ENCODE results near the gene LIPK. TPM values are rescaled to one million over a fixed set of nuclear protein-coding genes. Genes with fewer than 3 reads are reported as not detected.

LIPK gene
- polyA plus RNA-seq, 2 of the 4 experiments (the other 2 are of a cell fraction), result 0.05 TPM; not detected in 1

DNA sequence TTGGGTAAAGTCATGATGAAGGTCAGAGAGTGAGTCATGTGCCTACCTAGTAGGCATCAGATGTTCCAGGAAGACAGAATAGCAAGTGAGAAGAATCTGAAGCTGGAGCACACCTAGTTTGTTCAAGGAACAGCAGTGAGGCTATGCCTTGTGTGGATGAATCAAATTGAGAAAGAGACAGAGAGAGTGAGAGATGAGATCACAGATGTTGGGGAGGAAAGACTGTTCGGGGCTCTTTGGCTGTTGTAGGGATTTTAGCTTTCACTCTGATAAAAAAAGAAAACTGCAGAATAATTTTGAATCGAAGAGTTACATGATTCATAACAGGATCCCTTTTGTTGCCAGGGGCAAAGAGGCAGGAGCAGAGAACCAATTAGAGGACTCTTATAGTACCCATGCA, 35.6 kb upstream of the LIPK start (continued):
- TF ChIP-seq, protein P1, sequence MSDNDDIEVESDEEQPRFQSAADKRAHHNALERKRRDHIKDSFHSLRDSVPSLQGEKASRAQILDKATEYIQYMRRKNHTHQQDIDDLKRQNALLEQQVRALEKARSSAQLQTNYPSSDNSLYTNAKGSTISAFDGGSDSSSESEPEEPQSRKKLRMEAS (IDR thresholded peaks at IDR 0.05), result no peak
- TF ChIP-seq NFE2L2 (conservative IDR thresholded peaks at IDR 0.05; ENCODE audit: low read length) (no peak), ZFP36 (IDR thresholded peaks at IDR 0.05; ENCODE audit: borderline replicate concordance, partially characterized antibody) (no peak), HDAC2 (IDR thresholded peaks at IDR 0.05) (no peak), ZC3H11A (IDR thresholded peaks at IDR 0.05) (no peak), CHD2 (IDR thresholded peaks at IDR 0.05; ENCODE audit: low read length, partially characterized antibody) (no peak), TFCP2L1 (CRISPR knock-in tag; IDR thresholded peaks at IDR 0.05) (no peak)

DNA sequence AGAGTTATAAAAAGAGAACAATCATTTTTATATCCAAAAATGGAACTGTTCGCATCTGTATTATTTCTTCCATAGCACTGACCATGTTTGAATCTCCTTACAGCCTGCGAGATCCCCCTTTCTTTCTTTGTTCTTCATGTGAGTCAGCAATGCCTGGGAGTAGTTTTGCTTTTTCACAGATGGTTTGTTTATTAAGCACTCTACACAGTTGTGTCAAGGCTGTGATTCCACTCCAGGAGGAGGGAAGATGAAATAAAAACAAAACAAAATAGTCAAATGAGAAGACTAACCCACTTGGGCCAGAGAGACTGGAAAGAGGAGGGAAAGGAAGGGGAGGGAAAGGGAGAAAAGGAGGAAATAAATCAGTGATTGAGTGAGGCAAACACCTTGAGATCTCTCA, 34.0 kb upstream of the LIPK start:
- FAIRE-seq, result no peak
- POLR2A ChIA-PET, result no interaction called here

DNA sequence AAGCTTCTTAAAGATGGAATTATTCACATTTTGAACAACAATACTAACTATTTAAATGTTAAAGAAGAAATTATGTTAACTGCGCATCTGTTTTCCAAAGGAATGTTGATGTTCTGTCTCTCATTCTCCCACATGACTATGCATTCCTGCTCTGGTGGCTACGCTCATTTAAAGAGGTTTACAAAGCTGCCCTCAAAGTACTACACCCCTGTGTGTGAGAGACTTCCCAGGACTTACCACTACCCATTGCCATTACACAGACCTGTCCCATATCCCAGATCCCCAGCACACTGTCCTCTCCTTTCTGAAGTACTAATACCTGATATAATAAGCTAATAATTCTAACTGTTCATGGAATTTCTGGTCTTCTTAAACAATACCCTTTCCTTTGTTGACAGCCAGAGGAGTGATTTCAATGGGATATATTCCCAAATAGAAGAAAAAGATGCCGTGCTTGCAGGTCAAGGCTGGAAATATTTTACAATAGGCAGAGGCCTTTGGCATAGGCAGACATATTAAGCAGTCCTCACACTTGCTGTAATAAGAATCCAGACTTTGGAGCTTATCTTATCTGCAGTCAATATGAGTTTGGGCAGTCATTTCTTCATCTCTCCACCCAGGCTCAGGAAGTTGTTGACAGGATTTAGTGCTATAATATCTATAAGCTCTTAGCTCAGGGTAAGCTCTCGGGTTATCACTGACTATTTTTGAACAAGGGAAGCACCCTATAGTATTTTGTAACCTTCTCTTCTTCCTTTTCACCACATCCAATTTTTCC, 29.6 kb upstream of the LIPK start:
- 51% methylated on average over 4 of the region's 4 CpGs for WGBS (ENCODE audit: missing lambda C conversion rate)
- Histone ChIP-seq H3K9me3 (no peaks in the 10 kb centered on the region), H3K4me3 (no peak overlapping the region), H3K27ac (no peak overlapping the region), H3K4me2 (no peak overlapping the region), H3K4me1 (no peaks in the 10 kb centered on the region)
- TF ChIP-seq RARB (CRISPR knock-in tag; IDR thresholded peaks at IDR 0.05), result no peak
- TF ChIP-seq ESRRA (IDR thresholded peaks at IDR 0.05; ENCODE audit: borderline replicate concordance, low read length), result no peak
- TF ChIP-seq HEYL (CRISPR knock-in tag; IDR thresholded peaks at IDR 0.05), result no peak
- TF ChIP-seq, protein P2, sequence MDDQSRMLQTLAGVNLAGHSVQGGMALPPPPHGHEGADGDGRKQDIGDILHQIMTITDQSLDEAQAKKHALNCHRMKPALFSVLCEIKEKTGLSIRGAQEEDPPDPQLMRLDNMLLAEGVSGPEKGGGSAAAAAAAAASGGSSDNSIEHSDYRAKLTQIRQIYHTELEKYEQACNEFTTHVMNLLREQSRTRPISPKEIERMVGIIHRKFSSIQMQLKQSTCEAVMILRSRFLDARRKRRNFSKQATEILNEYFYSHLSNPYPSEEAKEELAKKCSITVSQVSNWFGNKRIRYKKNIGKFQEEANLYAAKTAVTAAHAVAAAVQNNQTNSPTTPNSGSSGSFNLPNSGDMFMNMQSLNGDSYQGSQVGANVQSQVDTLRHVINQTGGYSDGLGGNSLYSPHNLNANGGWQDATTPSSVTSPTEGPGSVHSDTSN (IDR thresholded peaks at IDR 0.05), result no peak
- TF ChIP-seq MAFK (IDR thresholded peaks at IDR 0.05; ENCODE audit: partially characterized antibody), result no peak
- no peak for ATAC-seq
- FAIRE-seq, result no peak
- ChIA-PET POLR2A (no interaction called here), CTCF (interaction anchor here (0.9 to 2.7 kb wide), 6 partner anchors 10 to 159 kb away, joined by 3 to 18 read pairs (median 3); partner anchors contain the start of gene RNLS)
- no peak for DNase-seq (ENCODE audit: low read depth in 1 of 2, low spot score in 1 of 2)

More for the DNA sequence above, 34.0 kb upstream of the LIPK start:
- H3K27ac ChIP-seq, result no peak overlapping the region
- no peak for ATAC-seq
- H3K9me3 ChIP-seq, result no peaks in the 10 kb centered on the region
- no peak for TF ChIP-seq RCOR1 (IDR thresholded peaks at IDR 0.05; ENCODE audit: low read depth, low read length)
- TF ChIP-seq TFCP2L1 (CRISPR knock-in tag; IDR thresholded peaks at IDR 0.05), result no peak
- TF ChIP-seq CBX8 (IDR thresholded peaks at IDR 0.05), result no peak
- no peak for TF ChIP-seq FOXS1 (CRISPR knock-in tag; IDR thresholded peaks at IDR 0.05)
- no peak for TF ChIP-seq POLR2A (IDR thresholded peaks at IDR 0.05; ENCODE audit: low read length)
- no peak for TF ChIP-seq KDM1A (IDR thresholded peaks at IDR 0.05; ENCODE audit: low read depth)
- TF ChIP-seq FOSB (CRISPR knock-in tag; IDR thresholded peaks at IDR 0.05), result no peak
- no peak for TF ChIP-seq NR3C1 (IDR thresholded peaks at IDR 0.05)
- TF ChIP-seq, protein P3, sequence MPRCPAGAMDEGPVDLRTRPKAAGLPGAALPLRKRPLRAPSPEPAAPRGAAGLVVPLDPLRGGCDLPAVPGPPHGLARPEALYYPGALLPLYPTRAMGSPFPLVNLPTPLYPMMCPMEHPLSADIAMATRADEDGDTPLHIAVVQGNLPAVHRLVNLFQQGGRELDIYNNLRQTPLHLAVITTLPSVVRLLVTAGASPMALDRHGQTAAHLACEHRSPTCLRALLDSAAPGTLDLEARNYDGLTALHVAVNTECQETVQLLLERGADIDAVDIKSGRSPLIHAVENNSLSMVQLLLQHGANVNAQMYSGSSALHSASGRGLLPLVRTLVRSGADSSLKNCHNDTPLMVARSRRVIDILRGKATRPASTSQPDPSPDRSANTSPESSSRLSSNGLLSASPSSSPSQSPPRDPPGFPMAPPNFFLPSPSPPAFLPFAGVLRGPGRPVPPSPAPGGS (IDR thresholded peaks at IDR 0.05), result no peak
- no peak for TF ChIP-seq CEBPB (IDR thresholded peaks at IDR 0.05)
- TF ChIP-seq CHD4 (IDR thresholded peaks at IDR 0.05; ENCODE audit: borderline replicate concordance), result no peak
- no peak for TF ChIP-seq BHLHE40 (IDR thresholded peaks at IDR 0.05; ENCODE audit: low read depth, low read length)
- CTCF ChIA-PET, result interaction anchor here (1.3 kb wide), 1 partner anchor 13 kb away, joined by 3 read pairs; no protein-coding TSS in a partner anchor
- H3K4me1 ChIP-seq, result no peaks in the 10 kb centered on the region
- no peak overlapping the region for H3K4me3 ChIP-seq
- no peak overlapping the region for H3K4me2 ChIP-seq
- no peak for DNase-seq (ENCODE audit: low read depth in 1 of 2, low spot score in 1 of 2)
- WGBS (ENCODE audit: missing lambda C conversion rate), result 72% methylated on average over 2 of the region's 2 CpGs
